Activated naive CD4-positive, alpha-beta T cell (primary cell): ENCODE data around the gene SLC25A47.
"Not testable (repeated sequence)": the region's sequence is repeated elsewhere in the genome, so short reads cannot be mapped to it uniquely, and the experiment has no call there.

Source experiments
- DNase-seq, 4 experiments: peaks; one replicate each; lab custom pipeline; 2025; lab: John Stamatoyannopoulos, UW

Gene SLC25A47

DNA sequence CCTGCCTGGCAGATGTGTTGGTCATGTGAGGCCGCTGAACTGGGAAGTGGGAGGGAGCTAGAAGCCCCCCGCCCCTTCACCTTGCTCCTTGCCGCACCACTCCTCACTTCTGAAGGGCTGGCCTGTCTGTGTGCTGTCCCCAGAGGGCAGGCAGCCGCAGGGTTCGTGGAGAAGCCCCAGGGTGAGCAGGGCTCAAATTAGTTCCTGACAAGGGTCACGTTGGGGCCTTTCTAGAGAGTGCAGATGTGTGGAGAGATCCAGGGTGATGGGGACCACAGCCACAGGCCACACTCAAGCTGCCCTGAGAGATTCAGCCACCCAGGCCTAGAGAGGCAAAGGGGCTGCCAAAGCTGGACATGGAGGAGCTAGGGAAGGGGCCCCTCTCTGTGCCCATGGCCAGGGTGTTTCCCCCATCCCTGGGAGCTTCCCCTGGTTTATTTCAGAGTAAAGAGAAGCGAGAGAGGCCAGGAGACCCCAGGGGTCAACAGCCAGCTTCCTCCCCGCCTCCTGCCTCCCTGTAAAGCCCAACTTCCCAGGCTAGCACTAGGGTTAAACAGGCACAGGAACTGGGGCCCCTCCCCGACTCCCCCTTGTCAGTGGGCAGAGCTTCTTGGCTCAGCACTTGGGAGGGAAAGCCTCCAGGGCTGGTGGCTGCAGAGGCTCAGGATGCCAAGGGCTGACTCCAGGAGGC, 33.1 kb upstream of the SLC25A47 start:
- DNase-seq: no peak

DNA sequence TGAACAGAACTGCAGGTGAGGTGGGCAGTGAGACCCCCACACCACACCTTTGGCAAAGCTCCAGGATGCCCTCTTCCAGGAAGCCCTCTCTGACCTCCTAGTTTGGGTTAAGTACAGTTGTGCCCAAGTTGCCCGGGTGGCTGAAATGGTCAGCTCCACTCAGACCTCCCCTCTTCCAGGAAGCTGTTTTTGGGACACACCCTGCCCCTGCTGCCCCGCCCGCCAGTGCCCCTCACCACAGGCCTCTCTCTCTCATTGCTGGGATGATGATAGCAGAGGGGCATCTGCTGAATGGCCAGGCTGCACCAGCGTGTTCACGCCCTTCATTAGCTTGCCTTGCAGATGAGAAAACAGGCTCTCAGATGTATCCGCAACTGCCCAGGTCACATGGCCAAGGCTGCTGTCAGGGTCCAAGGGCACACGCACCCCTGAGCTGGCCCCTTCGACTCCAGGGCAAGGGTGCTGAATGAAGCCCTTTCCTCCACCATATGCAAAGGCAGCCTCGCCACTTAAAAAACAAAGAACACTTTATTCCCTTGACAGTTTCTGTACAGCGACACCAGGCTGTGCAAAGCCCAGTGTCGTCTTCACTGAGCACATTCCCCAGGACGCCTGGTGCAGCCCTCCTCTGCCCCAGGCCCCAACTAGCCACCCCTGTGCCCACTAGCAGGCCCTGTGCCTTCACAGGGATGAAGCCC, 32.4 kb upstream of the SLC25A47 start:
- DNase-seq: no peak

DNA sequence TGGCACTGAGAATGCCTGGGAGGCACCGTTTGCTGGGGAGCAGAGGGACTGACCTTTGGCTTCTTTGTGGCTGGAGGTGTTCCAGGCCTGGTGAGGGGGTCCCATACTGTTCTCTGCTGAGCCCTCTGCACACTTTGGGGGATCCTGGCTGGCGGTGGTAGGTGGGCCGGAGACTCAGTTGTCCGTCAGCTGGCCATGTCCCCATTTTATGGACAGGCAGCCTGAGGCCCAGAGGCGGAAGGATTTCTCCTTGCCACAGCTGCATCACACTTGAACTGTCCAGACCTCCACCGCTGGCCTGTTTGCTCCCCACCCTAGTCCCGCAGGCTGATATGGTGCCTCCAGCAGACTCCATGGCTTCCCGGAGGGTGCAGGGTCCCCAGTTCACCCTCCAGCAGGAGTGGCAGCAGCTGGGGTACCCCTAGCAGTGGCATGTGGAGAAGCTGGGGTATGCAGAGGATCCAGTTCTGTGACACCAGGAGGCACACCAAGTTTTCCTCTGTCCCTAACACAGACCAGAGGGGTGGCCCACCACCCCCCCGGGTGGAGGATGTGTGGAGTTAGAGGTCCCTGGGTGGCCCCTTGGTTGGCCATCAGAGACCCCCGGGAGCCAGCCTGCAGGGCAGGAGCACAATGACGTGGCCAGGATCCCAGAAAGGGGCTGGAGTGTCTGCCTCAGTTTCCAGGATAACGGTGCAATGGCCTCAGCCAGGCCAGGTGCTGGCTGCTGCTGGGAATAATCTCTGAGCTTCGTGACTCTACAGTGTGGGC, 31.6 kb upstream of the SLC25A47 start:
- no peak for DNase-seq

DNA sequence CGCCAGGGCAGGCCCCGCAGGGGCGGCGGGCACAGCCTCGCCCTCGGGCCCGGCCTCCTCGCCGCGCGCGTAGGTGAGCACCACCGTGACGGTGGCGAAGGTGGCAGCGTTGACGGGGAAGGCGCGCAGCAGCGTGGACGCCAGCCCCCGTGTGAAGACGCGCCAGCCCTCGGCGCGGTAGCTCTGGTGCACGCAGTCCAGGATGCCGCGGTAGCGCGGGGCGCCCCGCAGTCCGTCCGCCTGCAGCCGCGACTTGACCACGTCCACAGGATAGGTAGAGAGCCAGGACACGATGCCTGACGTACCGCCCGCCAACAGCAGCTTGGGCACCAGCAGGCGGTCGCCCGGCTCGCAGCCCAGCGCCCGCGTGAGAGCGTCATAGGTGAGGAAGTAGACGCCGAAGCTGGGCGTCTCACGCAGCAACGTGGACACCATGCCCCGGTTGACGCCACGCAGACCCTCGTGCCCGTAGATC, 30.8 kb upstream of the SLC25A47 start:
- DNase-seq: no peak

DNA sequence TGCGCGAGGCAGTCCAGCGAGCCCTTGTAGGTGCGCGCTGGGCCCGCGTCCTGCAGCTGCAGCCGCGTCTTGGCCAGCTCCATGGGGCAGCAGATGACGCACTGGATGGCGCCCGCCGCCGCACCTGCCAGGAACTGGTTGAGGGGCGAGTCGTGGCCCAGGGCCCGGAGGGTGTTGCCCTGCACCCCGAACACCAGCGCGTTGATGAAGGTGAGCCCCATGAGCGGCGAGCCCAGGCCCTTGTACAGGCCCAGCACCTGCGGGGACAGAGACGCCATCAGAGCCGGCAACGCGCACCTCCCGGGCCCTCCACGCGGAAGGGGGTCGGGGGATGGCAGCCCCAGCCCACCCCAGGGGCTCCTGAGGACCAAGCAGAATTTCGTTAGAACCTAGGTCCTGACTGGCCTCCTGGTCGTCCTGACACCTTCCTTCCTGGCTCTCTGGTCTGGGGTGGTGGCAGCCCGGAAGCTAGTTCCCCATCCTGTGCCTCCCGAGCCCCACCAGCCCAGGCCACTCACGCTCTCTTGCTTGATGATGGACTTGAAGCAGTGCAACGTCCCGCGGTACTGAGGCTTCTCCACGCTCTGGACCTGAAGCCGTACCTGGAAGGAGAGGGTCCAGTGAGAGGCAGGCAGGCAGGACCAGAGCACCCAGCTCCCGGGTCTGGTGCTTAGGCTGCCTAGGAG, 30.2 kb upstream of the SLC25A47 start:
- DNase-seq: no peak

DNA sequence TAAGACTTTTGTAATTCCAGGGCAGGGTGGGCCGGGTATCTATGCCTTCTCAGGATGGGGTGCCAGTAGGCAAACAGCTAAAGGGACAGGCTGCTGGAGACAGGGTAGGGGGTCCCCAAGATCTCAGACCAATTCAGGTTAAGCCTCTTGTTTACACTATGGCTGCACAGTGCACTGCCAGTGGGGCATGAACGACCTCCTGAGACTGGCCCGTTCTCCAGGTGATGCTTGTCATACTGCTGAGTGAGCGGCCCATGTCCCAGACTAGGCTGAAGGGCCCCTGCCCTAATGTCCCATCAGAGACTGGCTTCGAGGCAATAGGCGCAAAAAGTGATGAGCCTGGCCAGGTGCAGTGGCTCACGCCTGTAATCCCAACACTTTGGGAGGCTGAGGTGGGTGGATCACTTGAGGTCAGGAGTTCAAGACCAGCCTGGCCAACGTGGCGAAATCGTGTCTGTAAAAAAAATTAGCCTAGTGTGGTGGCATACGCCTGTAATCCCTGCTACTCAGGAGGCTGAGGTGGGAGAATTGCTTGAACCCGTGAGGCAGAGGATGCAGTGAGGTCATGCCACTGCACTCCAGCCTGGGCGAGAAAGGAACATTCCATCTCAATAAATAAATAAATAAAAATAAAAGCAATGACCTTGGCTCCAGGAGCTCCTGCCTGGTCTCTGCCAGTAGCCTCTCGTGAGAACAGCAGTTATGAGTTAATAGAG, 29.5 kb upstream of the SLC25A47 start:
- DNase-seq: no peak

DNA sequence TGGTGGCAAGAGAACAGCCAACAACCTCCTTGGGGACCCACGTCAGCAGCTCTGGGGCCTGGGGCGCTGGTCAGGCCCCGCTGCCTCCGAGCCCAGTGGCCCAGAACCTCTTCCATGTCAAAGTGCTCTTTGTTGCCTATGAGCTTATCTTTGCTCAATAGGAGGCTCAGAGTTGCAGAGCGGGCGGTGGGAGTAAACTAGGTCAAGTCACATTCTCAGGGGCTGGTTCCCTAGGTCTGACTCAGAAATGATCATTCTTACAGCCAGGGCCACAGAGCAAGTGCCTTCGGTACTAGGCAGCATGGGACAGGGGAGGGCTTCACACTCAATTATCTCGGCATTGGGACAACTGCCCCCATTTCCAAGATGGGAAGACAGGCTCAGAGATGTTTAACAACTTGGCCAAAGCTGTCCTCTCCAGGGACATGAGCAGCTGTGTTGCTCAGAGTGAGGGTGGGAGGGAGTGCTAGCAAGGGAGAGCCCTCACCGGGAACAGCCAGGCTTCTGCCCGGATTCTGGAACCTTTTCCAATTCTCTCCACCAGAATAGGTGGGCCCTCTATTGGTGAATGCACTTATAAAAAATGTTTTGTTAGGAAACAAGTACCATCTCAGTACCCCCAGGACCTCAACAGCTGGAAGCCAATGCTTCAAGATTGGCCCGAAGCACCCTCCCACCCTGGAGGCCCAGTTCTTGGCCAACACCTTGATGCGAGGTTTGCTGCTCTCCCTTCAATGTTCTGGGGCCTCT, 28.8 kb upstream of the SLC25A47 start:
- no peak for DNase-seq

DNA sequence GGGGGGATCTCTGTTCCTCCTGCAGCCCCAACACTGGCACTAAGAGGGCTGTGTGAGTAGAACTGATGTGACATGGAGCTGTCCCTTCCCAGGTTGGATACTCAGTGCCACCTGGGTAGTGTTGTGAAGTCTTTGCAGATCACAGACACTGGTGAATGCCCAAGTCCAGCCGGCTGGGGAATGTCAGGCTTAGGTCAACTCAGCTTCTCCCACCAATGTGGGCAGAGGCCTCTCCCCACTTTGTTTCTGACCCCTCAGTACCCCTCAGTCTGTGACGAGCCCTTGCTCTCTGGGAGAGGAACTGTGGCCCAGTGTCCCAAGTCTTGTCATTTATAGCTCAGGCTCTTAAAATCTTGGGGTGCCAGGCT, 28.2 kb upstream of the SLC25A47 start:
- no peak for DNase-seq

DNA sequence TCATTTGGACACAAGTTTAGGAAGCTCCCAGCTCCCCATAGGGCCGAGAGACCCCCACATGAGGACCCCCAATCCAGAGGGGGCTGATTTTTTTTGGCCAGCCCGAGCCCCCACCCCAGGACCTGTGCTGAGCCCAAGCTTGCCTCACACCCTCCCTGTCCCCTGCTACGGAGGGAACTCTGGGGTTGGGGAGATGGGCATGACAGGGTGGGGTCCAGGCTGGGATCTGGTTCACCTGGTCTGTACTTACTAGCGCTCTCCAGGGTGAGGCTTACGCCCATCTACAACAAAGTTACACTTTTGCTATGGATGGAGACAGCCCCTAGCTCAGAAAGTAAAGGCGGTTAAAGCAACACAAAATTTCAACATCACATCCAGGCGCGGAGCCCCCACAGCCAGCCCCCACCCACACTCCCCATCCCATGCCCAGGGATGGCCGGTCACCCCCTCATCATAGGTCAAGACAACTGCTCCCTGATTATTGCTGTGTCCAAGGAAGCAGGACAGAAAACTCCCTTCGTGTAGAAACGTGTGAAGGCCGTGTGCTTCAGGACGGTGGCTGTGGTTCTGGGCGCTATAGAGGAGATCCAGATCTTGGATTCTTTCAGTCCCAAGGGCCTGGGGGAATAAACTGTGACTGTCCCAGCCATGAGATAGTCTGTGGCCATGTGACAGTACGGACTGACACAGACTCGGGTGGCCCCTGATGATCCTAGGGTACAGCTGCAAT, 27.6 kb upstream of the SLC25A47 start:
- DNase-seq: no peak

DNA sequence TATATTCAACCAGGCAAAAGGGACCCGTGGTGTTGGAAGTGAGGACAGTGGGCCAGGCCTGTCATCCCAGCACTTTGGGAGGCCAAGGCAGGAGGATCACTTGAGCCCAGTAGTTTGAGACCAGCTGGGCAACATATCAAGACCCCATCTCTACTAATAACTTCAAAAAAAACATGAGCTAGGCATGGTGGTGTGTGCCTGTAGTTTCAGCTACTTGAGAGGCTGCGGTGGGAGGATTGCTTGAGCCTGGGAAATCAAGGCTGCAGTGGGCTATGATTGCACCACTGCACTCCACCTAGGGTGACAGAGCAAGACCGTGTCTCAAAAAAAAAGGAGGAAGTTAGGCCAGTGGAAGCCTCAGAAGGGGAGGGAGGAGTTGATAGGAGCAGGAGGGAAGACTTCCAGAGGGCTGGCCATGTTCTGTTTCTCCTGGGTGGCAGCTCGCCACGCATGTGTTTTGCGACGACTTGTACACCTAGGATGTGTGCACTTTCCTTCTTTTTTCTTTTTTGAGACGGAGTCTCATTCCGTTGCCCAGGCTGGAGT, 27.0 kb upstream of the SLC25A47 start:
- DNase-seq: no peak

DNA sequence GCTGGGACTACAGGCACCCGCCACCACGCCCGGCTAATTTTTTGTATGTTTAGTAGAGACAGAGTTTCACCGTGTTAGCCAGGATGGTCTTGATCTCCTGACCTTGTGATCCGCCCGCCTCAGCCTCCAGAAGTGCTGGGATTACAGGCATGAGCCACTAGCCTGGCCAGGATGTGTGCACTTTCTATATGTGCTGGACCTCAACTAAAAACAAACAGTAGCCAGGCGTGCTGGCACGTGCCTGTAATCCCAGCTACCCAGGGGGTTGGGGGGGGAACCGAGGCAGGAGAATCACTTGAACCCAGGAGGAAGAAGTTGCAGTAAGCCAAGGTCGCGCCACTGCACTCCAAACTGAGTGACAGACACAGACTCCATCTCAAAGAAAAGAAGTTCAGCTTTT, 26.4 kb upstream of the SLC25A47 start:
- DNase-seq: not testable (repeated sequence)

DNA sequence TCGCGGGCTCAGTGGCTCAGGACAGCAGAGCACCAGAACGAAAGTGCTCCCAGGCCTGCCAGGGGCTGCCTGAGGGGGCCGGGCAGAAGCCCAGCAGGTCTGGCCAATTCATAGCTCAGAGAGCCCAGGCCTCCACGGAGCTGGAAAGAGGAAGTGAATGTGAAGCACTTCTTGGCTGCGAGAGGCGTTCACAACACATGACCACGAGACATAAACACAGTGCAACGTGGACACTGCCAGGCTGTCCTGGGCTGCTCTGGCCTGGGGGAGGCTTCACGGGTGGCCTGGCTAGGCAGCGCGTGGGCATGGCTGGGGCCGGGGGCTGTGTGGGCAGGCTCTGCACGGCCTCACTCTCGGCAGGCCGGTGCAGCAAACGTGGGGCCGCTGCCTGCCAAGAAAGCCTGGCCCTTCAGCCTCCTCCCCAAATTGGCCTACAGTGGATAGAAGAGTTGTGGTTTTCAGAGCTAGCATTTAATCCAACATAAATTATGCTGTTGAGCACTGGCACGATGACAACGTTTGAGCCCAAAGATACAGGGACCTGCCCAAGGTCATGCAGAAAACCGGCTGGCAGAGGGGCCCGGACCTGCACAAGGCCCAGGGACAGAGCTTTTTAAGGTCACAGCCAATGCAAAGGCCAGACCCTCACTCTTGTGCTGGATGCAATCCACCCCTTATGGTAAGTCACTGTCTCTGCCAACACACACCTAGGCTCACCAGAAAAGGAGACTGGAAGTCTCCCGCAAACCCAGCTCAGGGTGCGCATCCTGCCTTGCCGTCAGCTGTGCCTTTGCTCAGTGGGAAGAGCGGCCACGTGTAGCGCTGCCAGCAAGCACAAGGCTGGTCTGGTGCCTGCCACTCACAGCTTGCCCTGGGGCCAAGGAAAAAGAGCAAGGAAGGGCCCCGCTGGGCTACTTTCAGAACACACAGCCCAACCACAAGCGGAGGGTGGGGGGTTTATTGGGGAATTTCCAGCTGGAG, 25.5 kb upstream of the SLC25A47 start:
- DNase-seq: no peak

DNA sequence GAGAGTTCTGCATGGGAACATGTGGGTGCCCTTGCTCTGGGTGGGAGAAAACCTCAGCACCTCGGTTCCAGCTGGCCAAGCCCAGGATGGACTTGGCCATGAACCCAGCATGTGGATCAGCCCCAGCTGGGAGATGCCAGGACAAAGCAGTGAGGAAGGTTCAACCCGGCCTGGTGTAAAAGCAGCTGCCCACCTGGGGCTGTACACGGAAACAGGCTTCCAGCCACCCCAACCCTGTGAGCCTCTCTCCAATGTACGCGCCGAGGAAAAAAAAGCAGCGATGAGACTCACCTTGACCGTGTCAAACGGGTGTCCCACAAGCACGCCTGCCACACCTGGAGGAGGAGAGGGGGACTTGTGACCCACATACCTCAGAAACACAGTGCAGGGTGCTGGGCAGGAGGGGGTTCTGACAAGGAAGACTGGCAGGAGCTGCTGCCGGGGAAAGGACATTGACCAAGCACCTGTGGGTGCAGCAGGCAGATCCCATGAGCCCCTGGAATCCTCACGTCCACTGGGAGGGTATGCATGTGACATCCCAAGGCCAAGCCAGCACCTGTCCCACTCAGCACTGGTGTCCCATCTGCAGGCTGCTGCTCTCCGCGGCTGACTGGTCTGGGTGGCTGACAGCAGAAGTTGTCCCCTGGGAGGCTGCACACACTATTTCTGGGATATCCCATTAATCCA, 24.4 kb upstream of the SLC25A47 start:
- DNase-seq: no peak

DNA sequence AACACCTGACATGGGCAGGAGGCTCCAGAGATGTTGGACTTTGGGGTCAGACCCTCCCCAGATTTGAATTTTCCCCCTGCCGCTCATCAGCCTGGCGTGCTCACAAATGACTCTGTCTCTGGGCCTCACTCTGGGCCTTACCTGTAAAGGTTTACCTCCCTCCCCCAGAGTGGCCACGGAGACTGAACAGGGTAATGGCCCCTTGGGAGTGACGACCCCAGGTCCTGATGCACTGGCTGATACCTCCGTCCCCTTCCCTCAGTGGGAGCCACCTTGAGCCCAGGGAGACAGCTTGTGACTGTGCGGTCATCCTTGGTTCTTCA, 23.9 kb upstream of the SLC25A47 start:
- no peak for DNase-seq

DNA sequence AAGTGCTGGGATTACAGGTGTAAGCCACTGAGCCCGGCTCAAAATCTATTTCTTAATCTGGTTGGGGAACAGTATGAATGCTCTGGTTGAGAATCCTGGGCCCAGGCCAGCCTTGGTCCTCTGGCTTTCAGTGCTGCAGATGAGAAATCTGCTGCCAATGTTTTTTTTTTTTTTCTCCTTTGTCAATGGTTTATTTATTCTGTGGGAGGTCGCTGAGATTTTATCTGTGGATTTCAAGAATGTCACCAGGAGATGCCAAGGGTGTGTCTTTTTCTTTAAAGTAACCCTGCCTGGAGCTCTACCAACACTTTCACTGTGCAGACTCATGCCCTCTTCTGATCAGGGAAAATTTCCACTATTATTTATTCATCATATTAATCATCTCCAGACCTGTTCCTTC, 20.5 kb upstream of the SLC25A47 start:
- DNase-seq: no peak

DNA sequence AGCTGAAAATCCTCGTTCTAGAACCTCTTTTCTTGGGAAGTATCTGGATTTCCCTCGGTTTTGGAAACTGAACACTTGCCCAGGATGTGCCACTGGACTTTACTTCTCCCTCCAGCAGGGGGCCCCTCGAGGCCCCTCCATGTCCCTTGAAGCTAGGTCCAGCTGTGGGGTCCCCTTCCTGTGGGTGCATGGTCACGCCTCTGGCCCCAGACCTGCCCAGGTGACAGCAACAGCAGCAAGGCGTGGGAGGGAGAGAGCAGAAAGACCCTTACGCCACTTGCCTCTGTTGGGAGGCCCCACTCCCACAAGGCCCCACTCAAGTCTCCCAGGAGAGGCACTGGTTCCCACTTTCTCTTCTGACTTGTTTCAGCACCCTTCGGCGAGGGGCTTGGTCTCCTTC, 20.0 kb upstream of the SLC25A47 start:
- DNase-seq: no peak

DNA sequence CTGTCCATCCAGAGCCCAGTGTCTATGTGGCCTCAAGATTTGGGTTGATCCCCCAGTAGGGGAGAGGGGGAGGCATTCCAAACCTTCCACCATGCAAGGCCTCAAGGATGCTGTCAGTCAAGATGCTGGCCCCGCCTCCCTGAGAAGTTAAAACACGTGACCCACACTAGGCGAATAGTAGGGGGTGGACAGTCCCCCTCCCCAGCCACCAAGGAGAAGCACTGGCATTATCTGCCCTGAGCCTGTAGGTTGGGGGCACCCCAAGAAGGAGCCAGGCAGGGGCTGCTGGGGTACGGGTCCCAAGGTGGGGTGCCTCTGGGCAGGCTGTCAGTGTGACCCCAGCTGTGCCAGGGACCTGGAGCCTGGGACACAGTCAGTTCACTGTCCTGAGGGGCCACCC, 19.2 kb upstream of the SLC25A47 start:
- DNase-seq: no peak

DNA sequence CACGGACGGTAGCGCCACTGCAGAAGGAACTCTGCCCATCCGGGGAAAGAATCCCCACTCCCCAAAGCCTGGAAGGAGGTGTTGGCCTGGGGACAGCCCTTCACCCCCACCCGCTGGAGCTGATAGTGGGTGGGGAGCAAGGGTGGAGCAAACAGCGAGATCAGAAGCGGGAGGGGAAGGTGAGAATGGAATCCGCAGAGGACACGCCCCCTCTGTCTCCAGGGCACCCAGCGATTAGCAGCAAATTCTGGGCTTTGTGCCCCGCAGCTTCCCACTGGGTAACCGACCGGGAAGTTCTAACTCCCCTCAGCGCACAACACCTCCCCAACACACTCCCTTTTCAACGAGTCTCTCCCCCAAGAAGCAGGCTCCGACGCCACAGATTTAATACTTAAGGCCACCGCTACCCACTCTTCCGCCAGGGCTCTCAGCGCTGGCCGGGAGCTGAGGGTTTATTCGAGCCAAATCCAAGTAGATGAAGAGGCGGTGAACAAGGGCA, 18.3 kb upstream of the SLC25A47 start:
- DNase-seq: peak in 1 of 4 experiments; percentile 16
